Ectodermal cell (in vitro differentiated cells): ENCODE measurements around the gene KCNH3. TPM values are rescaled to one million over a fixed set of nuclear protein-coding genes. Genes with fewer than 3 reads are reported as not detected.

Experiments used
- H3K27ac ChIP-seq: 2 replicates; pipeline ENCODE4 v1.7.0; 2013; ENCODE audit warnings: mild to moderate bottlenecking, low read depth, low read length; ENCODE audit not compliant: insufficient read depth, poor library complexity, severe bottlenecking
- H3K27me3 ChIP-seq: 2 replicates; pipeline ENCODE4 v1.7.0; 2013; ENCODE audit warnings: mild to moderate bottlenecking, low read length; ENCODE audit not compliant: insufficient read depth, control insufficient read depth, poor library complexity, severe bottlenecking
- H3K36me3 ChIP-seq: one replicate; pipeline ENCODE4 v1.7.0; 2013; ENCODE audit warnings: low read length; ENCODE audit not compliant: control insufficient read depth, insufficient read depth
- H3K4me1 ChIP-seq: one replicate; pipeline ENCODE4 v1.7.0; 2013; ENCODE audit warnings: low read length; ENCODE audit not compliant: control insufficient read depth, insufficient read depth
- H3K4me3 ChIP-seq: 2 replicates; pipeline ENCODE4 v1.7.0; 2013; ENCODE audit warnings: low read depth, low read length, control low read depth; ENCODE audit not compliant: insufficient read depth
- H3K9me3 ChIP-seq: 2 replicates; pipeline ENCODE4 v1.7.0; 2013; ENCODE audit warnings: mild to moderate bottlenecking, low read length, moderate library complexity; ENCODE audit not compliant: control insufficient read depth
- WGBS, 2 experiments: methylation state at CpG; one replicate each; pipeline ENCODE4 v1.1.7; 2013; ENCODE audit warnings: missing lambda C conversion rate in 2 of 2; 5-methylcytosine and 5-hydroxymethylcytosine counted together
- polyA plus RNA-seq, 4 experiments: library from polyadenylated mRNA; stranded (reverse); fragments of 50-300 nt; gene quantifications; one replicate each; pipeline ENCODE4 v1.2.3, GENCODE V29; 2013

Gene KCNH3
- polyA plus RNA-seq (2013, experiment 1 of 4) = 0.50 TPM
- 0.34 TPM for polyA plus RNA-seq (2013, experiment 2 of 4)
- 0.27 TPM for polyA plus RNA-seq (2013, experiment 3 of 4)
- polyA plus RNA-seq (2013, experiment 4 of 4) = 0.41 TPM

GRCh38 chr12:49538510-49539403 lies at the start of gene KCNH3:
KCNH3 (plus strand) TSS chr12:49539030; CDS start chr12:49539417, 387 bp downstream.
- H3K27ac ChIP-seq = no peak within 1 kb of the TSS
- peaks cover 93% of the 10 kb centered on the region for H3K27me3 ChIP-seq
- 2% methylated on average over 105 to 106 of the region's 107 CpGs for WGBS, 2 experiments
- peak within 1 kb of the TSS; percentile 25 for H3K4me3 ChIP-seq
- peaks cover 17% of the 10 kb centered on the region for H3K4me1 ChIP-seq
- H3K9me3 ChIP-seq = no peaks in the 10 kb centered on the region
- no peaks in the 10 kb centered on the region for H3K36me3 ChIP-seq

GRCh38 chr12:49489154-49489553 lies 49.7 kb upstream of the KCNH3 start:
- 88 to 97% methylated on average over 2 to 3 of the region's 3 CpGs for WGBS, 2 experiments
- H3K4me1 ChIP-seq = no peaks in the 10 kb centered on the region
- H3K27me3 ChIP-seq = no peaks in the 10 kb centered on the region
- no peaks in the 10 kb centered on the region for H3K9me3 ChIP-seq
- no peak overlapping the region for H3K27ac ChIP-seq
- no peaks in the 10 kb centered on the region for H3K36me3 ChIP-seq
- H3K4me3 ChIP-seq = no peak overlapping the region

DNA sequence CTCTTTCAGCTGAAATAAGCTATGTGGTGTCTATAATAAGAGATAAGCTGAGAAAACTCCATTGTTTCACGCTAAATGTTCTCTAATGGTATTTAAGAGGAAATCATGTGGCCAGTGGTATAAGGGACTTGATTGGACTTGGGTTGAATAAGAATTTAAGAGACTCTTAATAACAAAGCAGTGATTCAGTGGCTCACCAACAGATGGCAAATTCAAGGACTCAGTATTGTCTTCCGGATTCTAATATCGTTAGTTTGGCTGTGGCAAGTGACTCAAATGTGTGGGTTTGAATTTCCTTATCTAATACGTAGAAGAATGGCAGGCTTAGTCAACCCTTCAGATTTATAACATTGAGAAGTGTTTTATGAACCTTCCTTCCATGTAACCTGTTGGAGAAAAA lies 49.1 kb upstream of the KCNH3 start:
- H3K4me1 ChIP-seq = no peaks in the 10 kb centered on the region
- H3K27ac ChIP-seq = no peak overlapping the region
- 90 to 96% methylated on average over 4 of the region's 4 CpGs for WGBS, 2 experiments
- no peak overlapping the region for H3K4me3 ChIP-seq
- peaks cover 2% of the 10 kb centered on the region for H3K36me3 ChIP-seq
- no peaks in the 10 kb centered on the region for H3K9me3 ChIP-seq
- no peaks in the 10 kb centered on the region for H3K27me3 ChIP-seq

DNA sequence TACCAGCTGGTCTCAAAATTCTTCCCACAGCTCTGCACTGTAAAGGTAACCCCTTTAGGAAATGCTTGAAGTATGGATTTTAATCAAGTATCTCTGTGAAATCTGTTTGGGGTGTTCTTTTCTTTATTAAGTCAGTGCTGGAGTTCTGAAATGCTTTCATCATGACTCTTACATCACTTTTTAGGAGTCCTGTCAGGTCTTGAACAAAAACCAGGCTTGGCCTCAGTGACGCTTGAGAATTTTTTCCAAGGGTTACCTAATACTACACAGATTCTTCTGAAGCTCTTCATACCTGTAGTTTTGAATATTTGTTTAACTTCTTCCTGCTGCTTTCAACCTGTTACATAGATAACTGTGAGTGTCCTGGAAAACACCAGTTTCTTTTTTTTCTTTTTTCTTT lies 47.0 kb upstream of the KCNH3 start:
- Histone ChIP-seq H3K9me3 (no peaks in the 10 kb centered on the region), H3K27ac (peak overlapping the region; percentile 16), H3K4me3 (no peak overlapping the region), H3K27me3 (no peaks in the 10 kb centered on the region), H3K36me3 (peaks cover 3% of the 10 kb centered on the region), H3K4me1 (no peaks in the 10 kb centered on the region)
- 90 to 97% methylated on average over 1 of the region's 1 CpG for WGBS, 2 experiments

DNA sequence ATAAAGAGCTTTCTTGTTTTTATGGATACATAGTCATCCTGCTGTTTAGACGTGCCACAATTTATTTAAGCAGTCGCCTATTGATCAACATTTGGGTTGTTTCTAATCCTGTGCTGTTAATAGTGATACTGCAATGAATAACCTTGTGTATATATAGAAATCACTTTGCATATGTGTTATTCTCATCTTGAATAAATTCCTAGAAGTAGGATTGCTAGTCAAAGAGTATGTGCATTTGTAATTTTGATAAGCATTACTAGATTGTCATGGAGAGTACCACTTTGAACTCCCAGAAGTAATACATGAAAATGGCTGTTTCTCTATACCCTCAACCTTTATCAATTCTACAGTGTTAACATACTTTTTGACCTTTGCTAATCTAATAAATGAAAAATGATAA lies 44.9 kb upstream of the KCNH3 start:
- Histone ChIP-seq H3K9me3 (no peaks in the 10 kb centered on the region), H3K27me3 (no peaks in the 10 kb centered on the region), H3K36me3 (peaks cover 3% of the 10 kb centered on the region), H3K4me3 (no peak overlapping the region), H3K27ac (no peak overlapping the region), H3K4me1 (no peaks in the 10 kb centered on the region)
- WGBS, 2 experiments = 100% methylated on average over 2 of the region's 2 CpGs

GRCh38 chr12:49496417-49497360 lies 42.1 kb upstream of the KCNH3 start:
- no peak overlapping the region for H3K4me3 ChIP-seq
- H3K27me3 ChIP-seq = no peaks in the 10 kb centered on the region
- H3K9me3 ChIP-seq = no peaks in the 10 kb centered on the region
- peaks cover 10% of the 10 kb centered on the region for H3K36me3 ChIP-seq
- 90 to 93% methylated on average over 10 of the region's 10 CpGs for whole genome bisulfite sequencing, 2 experiments
- H3K4me1 ChIP-seq = no peaks in the 10 kb centered on the region
- no peak overlapping the region for H3K27ac ChIP-seq

- Histone ChIP-seq H3K4me3 (no peak overlapping the region), H3K4me1 (no peaks in the 10 kb centered on the region), H3K36me3 (peaks cover 9% of the 10 kb centered on the region), H3K27me3 (no peaks in the 10 kb centered on the region), H3K27ac (no peak overlapping the region), H3K9me3 (no peaks in the 10 kb centered on the region)
- 80 to 100% methylated on average over 1 of the region's 1 CpG for WGBS, 2 experiments
Measured at GRCh38 chr12:49501895-49502294, 36.9 kb upstream of the KCNH3 start.

DNA sequence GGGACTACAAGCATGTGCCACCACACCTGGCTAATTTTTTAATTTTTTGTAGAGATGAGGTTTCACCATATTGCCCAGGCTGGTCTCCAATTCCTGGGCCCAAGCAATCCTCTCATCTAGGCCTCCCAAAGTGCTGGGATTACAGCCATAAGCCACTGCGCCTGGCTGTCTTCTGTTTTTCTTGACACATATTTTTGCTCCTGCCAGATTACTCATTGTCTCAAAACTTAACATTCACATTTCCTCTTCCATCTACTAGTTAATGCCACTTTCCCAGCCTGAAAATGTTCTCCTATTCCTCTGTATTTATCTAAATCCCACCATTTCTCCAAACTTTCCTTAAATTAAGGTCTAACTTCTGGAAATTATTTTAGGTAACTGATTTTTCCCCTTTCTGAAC lies 36.2 kb upstream of the KCNH3 start:
- H3K27ac ChIP-seq = no peak overlapping the region
- 91 to 96% methylated on average over 1 of the region's 1 CpG for WGBS, 2 experiments
- no peaks in the 10 kb centered on the region for H3K9me3 ChIP-seq
- H3K4me1 ChIP-seq = no peaks in the 10 kb centered on the region
- H3K36me3 ChIP-seq = peaks cover 9% of the 10 kb centered on the region
- no peaks in the 10 kb centered on the region for H3K27me3 ChIP-seq
- no peak overlapping the region for H3K4me3 ChIP-seq

- H3K27ac ChIP-seq = no peak overlapping the region
Measured at GRCh38 chr12:49503674-49504180, 35.1 kb upstream of the KCNH3 start.

DNA sequence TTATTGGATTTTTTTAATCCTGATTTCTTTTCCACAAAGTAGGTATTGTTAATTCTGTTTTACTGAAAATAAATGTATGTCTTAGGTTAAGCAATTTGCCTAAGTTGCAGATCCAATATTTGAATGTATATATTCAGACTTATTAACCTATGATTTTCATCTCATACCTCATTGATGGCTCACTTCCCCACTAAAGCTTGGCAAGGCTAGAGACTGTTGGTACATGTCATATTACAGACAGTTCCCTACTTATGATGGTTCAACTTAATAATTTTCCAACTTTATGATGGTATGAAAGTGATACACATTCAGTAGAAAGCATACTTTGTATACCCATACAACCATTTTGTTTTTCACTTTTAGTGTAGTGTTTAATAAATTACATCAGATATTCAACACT lies 33.2 kb upstream of the KCNH3 start:
- Histone ChIP-seq H3K36me3 (peaks cover 3% of the 10 kb centered on the region), H3K4me1 (no peaks in the 10 kb centered on the region), H3K4me3 (no peak overlapping the region), H3K9me3 (no peaks in the 10 kb centered on the region), H3K27me3 (no peaks in the 10 kb centered on the region), H3K27ac (no peak overlapping the region)

More at GRCh38 chr12:49503674-49504180, 35.1 kb upstream of the KCNH3 start:
- no peak overlapping the region for H3K4me3 ChIP-seq
- 91 to 95% methylated on average over 5 of the region's 5 CpGs for WGBS, 2 experiments
- no peaks in the 10 kb centered on the region for H3K9me3 ChIP-seq
- no peaks in the 10 kb centered on the region for H3K27me3 ChIP-seq
- peaks cover 9% of the 10 kb centered on the region for H3K36me3 ChIP-seq
- no peaks in the 10 kb centered on the region for H3K4me1 ChIP-seq
